ENCODE measurements around the gene EPN2.

EPN2 gene

GRCh38 chr17:19371259-19372010 lies 134.3 kb downstream of the EPN2 start:
- no peak for DNase-seq (ENCODE audit: low read depth)
- no peak overlapping the region for H3K4me3 ChIP-seq (ENCODE audit: low read depth, low read length)
- no peak for TF ChIP-seq CTCF (IDR thresholded peaks at IDR 0.05; ENCODE audit: control insufficient read depth, extremely low read depth, insufficient read depth)

GRCh38 chr17:19372011-19372370 lies 134.8 kb downstream of the EPN2 start:
- no peak for TF ChIP-seq CTCF (IDR thresholded peaks at IDR 0.05; ENCODE audit: control insufficient read depth, extremely low read depth, insufficient read depth)
- no peak overlapping the region for H3K4me3 ChIP-seq (ENCODE audit: low read depth, low read length)
- DNase-seq (ENCODE audit: low read depth): no peak

GRCh38 chr17:19372439-19372838 lies 135.3 kb downstream of the EPN2 start:
- DNase-seq (ENCODE audit: low read depth): no peak
- no peak overlapping the region for H3K4me3 ChIP-seq (ENCODE audit: low read depth, low read length)
- TF ChIP-seq CTCF (IDR thresholded peaks at IDR 0.05; ENCODE audit: control insufficient read depth, extremely low read depth, insufficient read depth): no peak

- TF ChIP-seq CTCF (IDR thresholded peaks at IDR 0.05; ENCODE audit: control insufficient read depth, extremely low read depth, insufficient read depth): no peak
- no peak overlapping the region for H3K4me3 ChIP-seq (ENCODE audit: low read depth, low read length)
- DNase-seq (ENCODE audit: low read depth): no peak
Observed at GRCh38 chr17:19372866-19373504, 135.8 kb downstream of the EPN2 start.

GRCh38 chr17:19374136-19374535 lies 137.0 kb downstream of the EPN2 start:
- no peak for TF ChIP-seq CTCF (IDR thresholded peaks at IDR 0.05; ENCODE audit: control insufficient read depth, extremely low read depth, insufficient read depth)
- DNase-seq (ENCODE audit: low read depth): no peak

GRCh38 chr17:19375732-19376131 lies 138.6 kb downstream of the EPN2 start:
- DNase-seq (ENCODE audit: low read depth): no peak
- no peak for TF ChIP-seq CTCF (IDR thresholded peaks at IDR 0.05; ENCODE audit: control insufficient read depth, extremely low read depth, insufficient read depth)
- no peak overlapping the region for H3K4me3 ChIP-seq (ENCODE audit: low read depth, low read length)

More at GRCh38 chr17:19374136-19374535, 137.0 kb downstream of the EPN2 start:
- no peak overlapping the region for H3K4me3 ChIP-seq (ENCODE audit: low read depth, low read length)

Measured in LNCaP clone FGC (cell line).